ENCODE results near the gene RBM28. TPM values are rescaled to one million over a fixed set of nuclear protein-coding genes. Genes with fewer than 3 reads are reported as not detected.

Gene RBM28, protein sequence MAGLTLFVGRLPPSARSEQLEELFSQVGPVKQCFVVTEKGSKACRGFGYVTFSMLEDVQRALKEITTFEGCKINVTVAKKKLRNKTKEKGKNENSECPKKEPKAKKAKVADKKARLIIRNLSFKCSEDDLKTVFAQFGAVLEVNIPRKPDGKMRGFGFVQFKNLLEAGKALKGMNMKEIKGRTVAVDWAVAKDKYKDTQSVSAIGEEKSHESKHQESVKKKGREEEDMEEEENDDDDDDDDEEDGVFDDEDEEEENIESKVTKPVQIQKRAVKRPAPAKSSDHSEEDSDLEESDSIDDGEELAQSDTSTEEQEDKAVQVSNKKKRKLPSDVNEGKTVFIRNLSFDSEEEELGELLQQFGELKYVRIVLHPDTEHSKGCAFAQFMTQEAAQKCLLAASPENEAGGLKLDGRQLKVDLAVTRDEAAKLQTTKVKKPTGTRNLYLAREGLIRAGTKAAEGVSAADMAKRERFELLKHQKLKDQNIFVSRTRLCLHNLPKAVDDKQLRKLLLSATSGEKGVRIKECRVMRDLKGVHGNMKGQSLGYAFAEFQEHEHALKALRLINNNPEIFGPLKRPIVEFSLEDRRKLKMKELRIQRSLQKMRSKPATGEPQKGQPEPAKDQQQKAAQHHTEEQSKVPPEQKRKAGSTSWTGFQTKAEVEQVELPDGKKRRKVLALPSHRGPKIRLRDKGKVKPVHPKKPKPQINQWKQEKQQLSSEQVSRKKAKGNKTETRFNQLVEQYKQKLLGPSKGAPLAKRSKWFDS
- 10 to 100 TPM; 44.7 to 60.6 (median 54.0) TPM for polyA plus RNA-seq (ENCODE audit: insufficient read length in 3 of 3)
- long read RNA-seq, donor 1, full-length matches to known transcripts: 5 of 5 reads
- long read RNA-seq, donor 1, partial matches to known transcripts: 0 of 5 reads
- long read RNA-seq, donor 1, other reads (novel, unspliced or antisense): 0 of 5 reads
- long read RNA-seq, donor 2, full-length matches to known transcripts: 2 of 10 reads
- long read RNA-seq, donor 2, partial matches to known transcripts: 8 of 10 reads
- long read RNA-seq, donor 2, other reads (novel, unspliced or antisense): 0 of 10 reads
- long read RNA-seq, donor 3, full-length matches to known transcripts: 1 of 6 reads
- long read RNA-seq, donor 3, partial matches to known transcripts: 5 of 6 reads
- long read RNA-seq, donor 3, other reads (novel, unspliced or antisense): 0 of 6 reads
- long read RNA-seq, donor 4, full-length matches to known transcripts: 4 of 15 reads
- long read RNA-seq, donor 4, partial matches to known transcripts: 11 of 15 reads
- long read RNA-seq, donor 4, other reads (novel, unspliced or antisense): 0 of 15 reads
- long read RNA-seq, donor 5, full-length matches to known transcripts: 1 of 1 reads
- long read RNA-seq, donor 5, partial matches to known transcripts: 0 of 1 reads
- long read RNA-seq, donor 5, other reads (novel, unspliced or antisense): 0 of 1 reads
- long read RNA-seq, donor 6, full-length matches to known transcripts: 2 of 18 reads
- long read RNA-seq, donor 6, partial matches to known transcripts: 16 of 18 reads
- long read RNA-seq, donor 6, other reads (novel, unspliced or antisense): 0 of 18 reads
- long read RNA-seq, donor 7, full-length matches to known transcripts: 1 of 1 reads
- long read RNA-seq, donor 7, partial matches to known transcripts: 0 of 1 reads
- long read RNA-seq, donor 7, other reads (novel, unspliced or antisense): 0 of 1 reads
- long read RNA-seq, donor 8: 0 reads
- long read RNA-seq, donor 9: 0 reads
- long read RNA-seq, donor 10, full-length matches to known transcripts: 1 of 6 reads
- long read RNA-seq, donor 10, partial matches to known transcripts: 5 of 6 reads
- long read RNA-seq, donor 10, other reads (novel, unspliced or antisense): 0 of 6 reads
- long read RNA-seq, donor 11: 0 reads
- long read RNA-seq, donor 12, full-length matches to known transcripts: 3 of 26 reads
- long read RNA-seq, donor 12, partial matches to known transcripts: 23 of 26 reads
- long read RNA-seq, donor 12, other reads (novel, unspliced or antisense): 0 of 26 reads
- long read RNA-seq, donor 13, partial matches to known transcripts: 5 of 6 reads
- long read RNA-seq, donor 13, other reads (novel, unspliced or antisense): 0 of 6 reads
- long read RNA-seq, donor 14, full-length matches to known transcripts: 3 of 21 reads
- long read RNA-seq, donor 14, partial matches to known transcripts: 18 of 21 reads
- long read RNA-seq, donor 14, other reads (novel, unspliced or antisense): 0 of 21 reads
- long read RNA-seq, donor 15, full-length matches to known transcripts: 1 of 10 reads
- long read RNA-seq, donor 15, partial matches to known transcripts: 9 of 10 reads
- long read RNA-seq, donor 15, other reads (novel, unspliced or antisense): 0 of 10 reads
- long read RNA-seq, donor 16, full-length matches to known transcripts: 2 of 2 reads
- long read RNA-seq, donor 16, partial matches to known transcripts: 0 of 2 reads
- long read RNA-seq, donor 16, other reads (novel, unspliced or antisense): 0 of 2 reads

DNA sequence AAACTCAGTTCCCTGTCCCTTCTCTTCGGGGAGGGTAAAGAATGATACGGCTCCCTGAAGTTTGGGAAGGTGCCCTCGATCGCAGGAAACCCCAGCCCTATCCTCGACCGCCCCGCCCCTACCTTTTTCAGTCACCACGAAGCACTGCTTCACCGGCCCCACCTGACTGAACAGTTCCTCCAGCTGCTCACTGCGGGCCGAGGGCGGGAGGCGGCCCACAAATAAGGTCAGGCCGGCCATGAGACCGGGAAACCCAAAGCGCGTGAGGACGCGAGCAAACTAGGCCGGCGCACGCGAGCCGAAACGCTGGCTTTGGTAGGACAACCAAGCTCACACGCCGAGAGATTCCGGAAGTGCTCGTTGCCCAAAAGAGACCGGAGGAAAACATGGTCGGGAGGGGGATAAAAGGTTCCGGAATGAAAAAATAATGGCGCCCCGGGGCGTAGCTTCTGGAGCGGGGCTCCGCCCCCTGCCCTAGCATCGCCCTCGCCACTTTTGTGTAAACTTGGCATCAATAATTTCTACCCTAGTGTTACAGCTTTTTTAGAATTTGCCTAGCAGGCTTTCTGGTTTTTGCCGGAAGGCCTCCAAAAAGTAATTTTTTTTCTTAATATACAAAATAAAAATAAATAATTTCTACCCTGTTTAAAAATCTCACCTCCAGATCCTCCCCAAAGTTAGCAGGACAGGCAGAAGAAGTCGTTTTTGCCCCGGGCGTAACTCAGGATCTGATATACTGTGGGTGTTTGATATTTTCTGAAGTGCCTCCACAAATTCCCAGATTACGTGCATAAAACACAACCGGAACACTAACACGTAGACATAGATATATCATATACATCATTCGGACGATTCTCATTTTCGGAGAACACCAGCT lies at the start of gene RBM28:
Gene RBM28, minus strand, starts transcription at position 355 of the 877 bp plus-strand sequence. Its CDS starts 115 bp downstream, at position 240.
- peak; percentile 95 for DNase-seq

DNA sequence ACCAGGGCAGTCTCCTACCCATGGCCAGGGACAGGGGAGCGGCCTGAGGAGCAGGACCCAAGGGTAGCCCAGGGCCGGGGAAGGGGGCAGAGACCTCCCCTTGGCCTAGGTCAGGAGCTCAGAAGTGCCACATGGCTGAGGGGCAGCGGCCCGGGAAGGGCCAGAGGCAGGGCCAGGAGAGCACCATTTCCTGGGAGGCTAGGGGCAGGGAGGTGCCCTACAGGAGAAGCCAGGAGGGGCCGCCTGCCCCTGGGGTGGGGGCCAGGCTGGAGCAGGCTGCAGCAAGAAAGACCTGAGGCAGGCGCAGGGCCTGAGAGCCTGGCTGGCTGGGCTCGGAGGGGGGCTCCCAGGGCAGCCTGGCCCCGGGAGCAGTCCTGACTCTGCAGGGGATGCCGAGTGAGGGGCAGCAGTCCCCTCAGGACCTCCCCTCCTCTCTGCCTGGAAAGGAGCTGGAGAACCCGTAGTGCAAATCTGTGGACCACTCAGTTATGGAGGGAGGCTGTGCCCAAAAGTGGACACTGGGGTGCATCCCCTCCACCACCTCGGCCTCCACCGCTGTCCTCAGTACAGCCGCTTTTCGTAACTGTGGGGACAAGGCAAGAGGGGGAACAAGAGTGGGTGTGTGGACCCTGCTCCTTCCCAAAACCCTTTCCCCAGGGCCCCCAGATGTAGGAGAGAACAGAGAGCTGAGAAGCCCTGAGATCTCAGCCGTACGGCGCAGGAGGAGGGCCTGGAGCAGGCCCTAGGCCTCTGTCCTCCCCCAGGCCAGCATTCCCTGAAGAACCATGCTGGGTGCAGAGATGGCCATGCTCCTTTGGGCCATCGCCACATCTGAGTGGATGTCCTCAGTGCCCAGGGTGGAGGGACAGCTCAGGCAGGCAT lies 49.0 kb upstream of the RBM28 start:
- no peak for DNase-seq

- DNase-seq: no peak
Observed at GRCh38 chr7:128391805-128392204, 48.1 kb upstream of the RBM28 start.

DNA sequence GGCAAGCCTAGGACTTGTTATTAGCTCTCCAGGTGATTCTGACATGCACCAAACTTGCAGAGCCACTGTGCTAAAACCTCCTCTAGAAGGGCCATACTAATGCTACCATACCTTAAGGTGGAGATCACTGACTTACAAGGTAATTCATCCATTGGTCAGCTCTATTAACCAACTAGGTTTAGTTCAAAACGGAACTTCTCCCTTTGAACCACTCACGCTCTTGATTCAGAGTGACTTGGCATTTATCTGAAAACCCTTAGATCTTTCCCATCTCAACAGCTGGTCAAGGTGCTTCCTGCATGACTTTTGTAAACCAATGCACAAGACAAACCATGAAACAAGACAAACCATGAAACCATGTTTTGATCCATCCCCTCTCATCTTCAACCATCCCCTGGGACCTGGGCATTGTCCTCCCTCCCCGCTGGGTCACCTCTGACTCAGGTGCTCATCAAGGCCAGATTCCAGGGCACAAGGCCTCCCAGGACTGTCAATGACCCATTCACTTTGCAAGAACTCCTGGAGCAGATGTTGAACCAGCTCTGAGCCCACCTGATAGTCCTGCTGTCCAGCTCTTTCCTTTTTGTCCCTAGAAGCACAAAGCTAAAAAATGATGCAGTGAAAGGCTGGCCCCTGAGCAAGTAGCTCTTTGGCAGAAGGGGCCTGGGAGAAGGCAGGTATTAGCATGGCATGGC lies 47.3 kb upstream of the RBM28 start:
- no peak for DNase-seq

- DNase-seq: no peak
Observed at GRCh38 chr7:128389618-128390329, 46.1 kb upstream of the RBM28 start.

DNA sequence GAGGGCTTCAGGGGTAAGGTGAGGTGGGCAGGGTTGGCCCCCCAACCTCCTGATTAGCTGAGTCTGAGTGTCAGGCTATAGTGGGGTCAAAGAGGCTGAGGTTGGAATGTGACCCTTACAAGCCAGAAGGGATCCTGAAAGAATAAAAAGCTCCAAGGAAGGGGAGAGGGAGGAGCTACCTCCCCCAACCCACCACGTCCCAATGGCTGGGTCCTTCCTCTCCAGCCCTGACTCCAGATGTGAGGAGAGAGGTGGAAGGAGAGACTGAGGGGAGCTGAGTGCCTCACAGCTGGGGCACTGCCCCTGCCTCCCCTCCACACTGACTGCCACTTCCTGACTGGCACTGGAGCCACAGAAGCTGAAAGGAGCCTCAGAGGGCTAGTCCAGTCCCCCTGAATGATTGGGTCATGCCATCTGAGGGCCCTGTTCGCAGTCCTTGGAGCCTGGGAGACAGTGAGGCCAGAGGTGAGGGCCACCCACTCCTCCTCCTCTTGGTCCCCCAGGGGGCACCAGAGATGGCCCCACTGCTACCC lies 45.4 kb upstream of the RBM28 start:
- no peak for DNase-seq

DNA sequence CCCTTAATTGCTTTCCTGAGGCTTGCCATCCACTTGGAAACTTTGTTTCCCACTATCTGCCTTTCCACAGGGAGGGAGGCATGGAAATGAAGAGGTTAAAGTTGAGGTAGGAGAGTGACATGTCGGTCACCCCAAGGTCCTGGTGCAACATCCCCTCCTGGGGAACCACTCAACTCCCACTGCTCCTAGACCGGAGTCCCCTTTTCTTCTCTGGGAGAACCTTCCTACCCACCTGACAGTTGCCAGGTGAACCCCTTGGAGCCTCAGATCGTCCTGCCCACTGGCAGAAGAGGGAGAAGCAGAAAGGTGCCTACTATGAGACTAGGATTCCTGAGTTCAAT lies 44.4 kb upstream of the RBM28 start:
- DNase-seq: no peak

GRCh38 chr7:128387216-128388144 lies 43.8 kb upstream of the RBM28 start:
- DNase-seq: peak; percentile 71

- DNase-seq: no peak
Observed at GRCh38 chr7:128385988-128386925, 42.5 kb upstream of the RBM28 start.

DNA sequence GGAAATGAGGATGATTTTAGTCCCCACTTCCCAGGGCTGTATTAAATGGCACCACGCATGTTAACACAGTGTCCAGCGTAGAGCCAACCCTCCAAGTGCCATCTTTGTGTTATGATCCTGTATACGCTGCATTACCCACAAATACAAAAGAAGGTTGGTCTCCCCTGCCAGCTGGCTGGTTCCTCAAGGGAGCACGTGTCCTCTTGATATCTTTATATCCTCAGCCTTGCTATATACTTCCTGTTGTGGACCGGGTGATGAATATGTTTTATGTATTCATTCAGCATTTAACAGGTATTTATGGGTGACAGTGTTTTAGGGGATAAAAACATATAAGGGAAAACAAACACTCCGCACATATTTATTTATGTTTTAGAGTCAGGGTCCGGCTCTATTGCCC lies 41.0 kb upstream of the RBM28 start:
- no peak for DNase-seq

DNA sequence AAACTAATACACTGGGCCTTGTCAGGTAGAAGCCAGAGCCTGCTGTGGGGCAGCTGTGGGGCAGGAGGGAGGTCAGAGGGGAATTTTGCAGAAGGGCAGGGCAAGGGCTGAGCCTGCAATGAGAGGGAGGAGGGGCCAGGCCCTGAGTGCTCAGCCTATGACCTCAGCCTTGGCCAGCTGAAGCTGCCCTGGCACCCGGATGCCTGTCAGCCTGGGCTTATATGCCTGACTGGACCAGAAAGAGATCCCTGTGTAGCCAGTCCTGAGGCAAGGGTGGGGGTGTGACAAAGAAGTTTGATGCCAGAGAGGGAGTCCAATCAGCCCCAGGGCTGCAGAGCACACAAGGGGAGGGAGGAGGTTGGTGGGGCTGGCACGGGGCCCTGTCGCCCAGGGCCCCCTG lies 40.1 kb upstream of the RBM28 start:
- DNase-seq: no peak

- no peak for DNase-seq
Observed at GRCh38 chr7:128381161-128381821, 37.6 kb upstream of the RBM28 start.
